Measurements from ENCODE around the gene LIPF. TPM values are rescaled to one million over a fixed set of nuclear protein-coding genes. Genes with fewer than 3 reads are reported as not detected.

Gene LIPF
- total RNA-seq, 4 donors from 2014 or later = 0.88 to 4.4 TPM; not detected in 2

GRCh38 chr10:88715517-88715916, 51.3 kb downstream of the LIPF start:
- Histone ChIP-seq H3K36me3 (no peaks in the 10 kb centered on the region), H3K4me3 (no peak overlapping the region), H3K4me1 (no peaks in the 10 kb centered on the region), H3K27me3 (no peaks in the 10 kb centered on the region), H3K27ac (no peak overlapping the region), H3K9me3 (no peaks in the 10 kb centered on the region)
- no peak for TF ChIP-seq CTCF (IDR thresholded peaks at IDR 0.05)
- no peak for TF ChIP-seq POLR2A (IDR thresholded peaks at IDR 0.05)
- intact Hi-C loops (cut with DNase I; ENCODE audit: low total_unique reads) = no loop called here
- no peak for DNase-seq

- H3K4me1 ChIP-seq = no peaks in the 10 kb centered on the region
- no peak for DNase-seq
- no peak overlapping the region for H3K27ac ChIP-seq
- TF ChIP-seq CTCF (IDR thresholded peaks at IDR 0.05) (no peak), POLR2A (IDR thresholded peaks at IDR 0.05) (no peak)
- no peaks in the 10 kb centered on the region for H3K9me3 ChIP-seq
- H3K4me3 ChIP-seq = no peak overlapping the region
- intact Hi-C loops (cut with DNase I; ENCODE audit: low total_unique reads) = no loop called here
- H3K27me3 ChIP-seq = no peaks in the 10 kb centered on the region
- no peaks in the 10 kb centered on the region for H3K36me3 ChIP-seq
These were observed 57.1 kb downstream of the LIPF start for GRCh38 chr10:88721392-88721791.

- intact Hi-C loops (cut with DNase I; ENCODE audit: low total_unique reads) = no loop called here
- no peaks in the 10 kb centered on the region for H3K36me3 ChIP-seq
- H3K4me1 ChIP-seq = no peaks in the 10 kb centered on the region
- H3K27me3 ChIP-seq = no peaks in the 10 kb centered on the region
- no peak overlapping the region for H3K4me3 ChIP-seq
- H3K9me3 ChIP-seq = no peaks in the 10 kb centered on the region
- DNase-seq = no peak
- TF ChIP-seq POLR2A (IDR thresholded peaks at IDR 0.05) (no peak), CTCF (IDR thresholded peaks at IDR 0.05) (no peak)
- H3K27ac ChIP-seq = no peak overlapping the region
These were observed 61.6 kb downstream of the LIPF start for GRCh38 chr10:88725798-88726197.

GRCh38 chr10:88728107-88728763, 64.0 kb downstream of the LIPF start:
- H3K4me1 ChIP-seq = no peaks in the 10 kb centered on the region
- intact Hi-C loops (cut with DNase I; ENCODE audit: low total_unique reads) = no loop called here
- H3K27ac ChIP-seq = no peak overlapping the region
- no peaks in the 10 kb centered on the region for H3K36me3 ChIP-seq
- DNase-seq = no peak
- no peak overlapping the region for H3K4me3 ChIP-seq
- no peaks in the 10 kb centered on the region for H3K27me3 ChIP-seq
- no peaks in the 10 kb centered on the region for H3K9me3 ChIP-seq
- no peak for TF ChIP-seq CTCF (IDR thresholded peaks at IDR 0.05)
- no peak for TF ChIP-seq POLR2A (IDR thresholded peaks at IDR 0.05)

Other genes starting within 250 kb of the LIPF start
- gene RNLS, start 81.1 kb upstream of the LIPF start, total RNA-seq = 10 to 100 TPM in 3 of 4 donors, 1 to 10 TPM in 1; 8.7 to 19.7 (median 12.9) TPM
- 1 to 10 TPM in 1 of 4 donors, under 1 TPM in 2, not detected in 1; 0.48 to 1.2 (median 0.59) TPM for gene LIPJ, start 77.7 kb upstream of the LIPF start, total RNA-seq
- not detected for gene LIPK, start 41.8 kb downstream of the LIPF start, total RNA-seq
- not detected for gene LIPN, start 95.6 kb downstream of the LIPF start, total RNA-seq
- gene LIPM, start 138.3 kb downstream of the LIPF start, total RNA-seq = not detected
- under 1 TPM in 1 of 4 donors, not detected in 3; 0.48 TPM for gene ANKRD22, start 187.4 kb downstream of the LIPF start, total RNA-seq
- 10 to 100 TPM in 1 of 4 donors, 1 to 10 TPM in 3; 3.8 to 23.6 (median 6.5) TPM for gene STAMBPL1, start 215.8 kb downstream of the LIPF start, total RNA-seq

Measured in uterus (tissue), 4 donors.